HG02763 (cell line): ENCODE measurements around the gene SLC7A10.
"Not testable (repeated sequence)": the region's sequence is repeated elsewhere in the genome, so short reads cannot be mapped to it uniquely, and the experiment has no call there.

Experiments used
- ATAC-seq: cut with Tn5 transposase; IDR thresholded peaks from one replicate; pipeline ENCODE4 v1.9.1; 2021; ENCODE audit warnings: mild to moderate bottlenecking, moderate library complexity; ENCODE audit not compliant: unreplicated experiment

Gene SLC7A10

DNA sequence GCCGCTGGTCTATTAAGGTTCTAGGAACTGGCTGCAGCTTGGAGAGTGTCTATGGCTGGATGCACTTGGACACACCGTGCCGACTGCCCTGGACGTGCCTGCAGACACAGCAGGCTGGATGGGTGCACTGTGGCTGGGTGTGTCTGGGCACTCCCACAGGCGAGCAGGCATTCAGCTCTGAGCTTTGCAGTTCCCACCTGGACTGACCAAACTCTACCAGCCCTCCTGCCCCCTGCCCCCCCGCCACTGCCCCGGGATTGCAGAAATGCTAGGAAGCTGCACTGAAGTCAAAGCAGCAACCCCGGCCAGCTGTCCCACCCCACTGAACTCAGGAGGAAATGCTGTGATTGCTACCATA, 38.5 kb downstream of the SLC7A10 start:
- no peak for ATAC-seq

DNA sequence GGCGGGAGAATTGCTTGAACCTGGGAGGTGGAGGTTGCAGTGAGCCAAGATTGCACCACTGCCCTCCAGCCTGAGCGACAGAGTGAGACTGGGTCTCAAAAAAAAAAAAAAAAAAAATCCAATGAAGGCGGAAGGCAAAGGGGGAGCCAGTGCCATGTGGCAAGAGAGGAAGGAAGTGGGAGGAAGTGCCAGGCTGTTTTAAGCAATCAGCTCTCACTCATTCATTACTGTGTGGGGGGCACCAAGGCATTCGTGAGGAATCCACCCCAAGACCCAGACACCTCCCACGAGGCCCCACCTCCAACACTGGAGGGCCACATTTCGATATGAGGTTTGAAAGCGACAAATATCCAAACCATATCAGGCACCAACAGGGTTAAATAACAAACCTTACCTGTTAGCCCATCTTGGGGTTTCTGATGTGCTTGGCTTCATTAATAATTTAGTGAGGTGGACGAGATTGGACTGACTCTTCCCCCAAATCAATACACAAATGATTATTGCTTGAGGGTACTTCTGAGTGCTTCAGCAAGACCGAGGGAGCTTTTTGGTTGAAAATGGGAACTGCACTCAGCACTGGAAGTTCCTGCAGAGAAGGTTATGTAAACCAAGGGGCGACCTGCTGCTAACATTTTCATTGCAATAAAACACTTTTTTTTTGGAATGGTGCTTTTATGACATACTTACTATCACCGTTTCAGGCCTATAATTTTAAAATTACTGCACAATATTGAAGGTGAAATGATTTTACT, 39.0 kb downstream of the SLC7A10 start:
- ATAC-seq = no peak

GRCh38 chr19:33177417-33177979, 48.2 kb downstream of the SLC7A10 start:
- peak; percentile 20 for ATAC-seq

DNA sequence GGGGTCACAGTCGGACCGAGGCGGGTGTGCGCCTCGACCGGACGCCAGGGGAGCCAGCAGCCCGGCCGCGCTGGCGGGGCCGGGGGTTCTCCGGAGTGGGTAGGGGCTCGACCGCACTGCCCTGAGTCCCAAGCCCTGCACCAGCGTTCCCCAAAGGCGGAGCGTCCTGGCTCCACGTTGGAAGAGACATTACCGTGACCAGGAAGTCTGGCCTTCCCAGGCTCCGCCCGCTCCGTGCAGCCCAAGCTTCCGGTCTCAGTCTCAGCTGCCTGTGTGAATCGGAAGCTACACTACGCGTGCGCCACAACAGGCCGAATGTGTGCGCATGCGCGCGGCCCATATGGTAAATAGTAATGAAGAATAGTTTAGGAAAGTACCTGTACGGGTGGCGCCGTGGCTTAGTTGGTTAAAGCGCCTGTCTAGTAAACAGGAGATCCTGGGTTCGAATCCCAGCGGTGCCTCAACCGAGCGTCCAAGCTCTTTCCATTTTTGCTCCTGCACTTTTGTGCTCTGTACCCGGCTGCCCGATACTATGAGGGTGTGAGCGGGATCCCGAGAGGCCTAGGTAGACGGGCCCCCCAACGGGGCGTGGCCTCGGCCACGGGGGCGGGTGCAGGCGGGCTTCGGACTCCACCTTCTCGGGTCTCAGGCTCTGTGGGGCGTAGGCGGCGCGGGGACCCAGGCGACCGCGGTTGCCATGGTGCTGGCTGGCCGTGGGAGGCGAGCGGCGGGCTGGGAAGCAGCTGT, 48.8 kb downstream of the SLC7A10 start:
- ATAC-seq = peak; percentile 79

DNA sequence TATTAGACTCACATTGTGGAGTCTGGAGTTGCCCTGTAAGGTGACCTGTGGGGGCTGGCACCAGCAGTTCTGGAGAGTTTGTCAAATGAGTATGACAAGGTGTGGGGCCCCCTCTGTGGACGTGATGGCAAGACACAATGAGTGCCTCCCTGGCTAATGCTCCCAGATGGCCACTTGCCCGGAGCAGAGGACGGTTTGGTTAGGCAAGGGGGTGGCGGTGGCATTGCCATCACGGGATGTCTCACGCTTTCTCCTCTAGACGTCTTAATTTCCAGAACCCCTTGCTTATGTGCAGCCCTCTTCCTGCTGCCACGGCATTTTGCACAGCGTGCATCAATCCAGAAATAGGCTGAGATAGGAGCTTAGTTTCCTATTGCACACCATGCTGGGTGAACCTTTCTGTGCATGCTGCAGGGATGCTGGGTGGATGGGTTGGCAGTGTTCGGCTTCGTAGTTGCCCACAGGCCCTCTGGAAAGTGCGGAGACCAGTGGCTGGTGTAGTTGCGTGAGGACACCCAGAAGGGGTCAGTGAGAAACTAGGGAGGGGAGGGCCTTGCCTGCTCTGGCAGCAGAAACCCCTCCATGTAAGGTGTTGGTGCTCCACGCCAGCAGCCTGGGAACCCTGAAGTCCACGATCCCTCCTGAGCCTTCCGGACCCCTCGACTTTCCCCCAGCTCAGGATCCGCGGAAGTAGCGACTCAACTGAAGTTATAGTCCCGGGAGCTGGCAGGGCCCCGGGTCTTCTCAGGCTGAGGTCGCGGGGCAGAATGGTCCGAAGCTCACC, 49.6 kb downstream of the SLC7A10 start:
- no peak for ATAC-seq

DNA sequence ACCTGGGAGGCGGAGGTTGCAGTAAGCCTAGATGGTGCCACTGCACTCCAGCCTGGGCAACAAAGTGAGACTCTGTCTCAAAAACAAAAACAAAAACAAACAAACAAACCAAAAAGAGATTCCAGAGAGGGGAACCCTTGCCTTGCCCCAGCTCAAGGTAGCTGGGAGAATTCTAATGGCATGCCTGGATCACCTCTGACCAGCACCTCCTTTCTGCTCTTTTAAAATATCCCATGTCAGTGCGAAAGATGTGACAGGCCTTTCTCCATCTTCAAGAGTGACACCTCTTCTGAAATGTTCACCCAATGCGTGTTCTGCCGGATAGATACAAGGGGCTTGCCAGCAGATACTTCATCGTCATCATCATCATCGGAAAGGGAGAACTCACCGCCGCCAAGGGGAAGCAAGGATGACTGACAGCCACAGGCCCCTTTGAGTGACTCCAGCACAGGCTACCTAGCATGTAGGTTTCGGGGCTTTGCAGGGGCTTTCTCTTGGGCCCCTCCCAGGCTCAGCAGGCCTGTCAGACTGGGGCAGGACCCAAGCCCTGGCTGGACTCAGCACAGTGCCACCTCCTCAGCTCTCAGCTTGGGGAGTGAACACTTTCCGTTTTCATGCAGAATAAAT, 50.4 kb downstream of the SLC7A10 start:
- no peak for ATAC-seq

DNA sequence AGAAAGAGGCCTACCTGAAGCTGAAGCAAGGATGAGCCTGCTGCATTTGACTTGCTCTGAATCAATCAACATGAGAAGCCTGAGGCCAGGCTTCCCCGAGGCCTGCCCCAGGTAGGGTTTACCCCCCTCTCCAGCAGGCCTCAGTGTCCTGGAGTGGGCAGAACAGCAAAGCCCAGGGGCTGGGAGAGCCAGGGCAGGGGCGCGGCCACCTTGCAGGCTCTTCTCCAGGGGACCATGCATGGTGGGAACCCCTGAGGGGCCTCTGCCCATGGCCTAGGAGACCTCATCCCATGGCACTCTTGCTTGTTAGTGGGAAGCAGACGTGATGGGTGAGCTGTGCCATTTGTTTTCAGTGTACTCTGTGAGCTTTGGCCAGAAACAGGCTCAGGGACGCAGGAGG, 51.5 kb downstream of the SLC7A10 start:
- ATAC-seq = no peak

GRCh38 chr19:33171916-33172359, 53.7 kb downstream of the SLC7A10 start:
- ATAC-seq = no peak

- no peak for ATAC-seq
Measured at GRCh38 chr19:33171222-33171795, 54.3 kb downstream of the SLC7A10 start.

DNA sequence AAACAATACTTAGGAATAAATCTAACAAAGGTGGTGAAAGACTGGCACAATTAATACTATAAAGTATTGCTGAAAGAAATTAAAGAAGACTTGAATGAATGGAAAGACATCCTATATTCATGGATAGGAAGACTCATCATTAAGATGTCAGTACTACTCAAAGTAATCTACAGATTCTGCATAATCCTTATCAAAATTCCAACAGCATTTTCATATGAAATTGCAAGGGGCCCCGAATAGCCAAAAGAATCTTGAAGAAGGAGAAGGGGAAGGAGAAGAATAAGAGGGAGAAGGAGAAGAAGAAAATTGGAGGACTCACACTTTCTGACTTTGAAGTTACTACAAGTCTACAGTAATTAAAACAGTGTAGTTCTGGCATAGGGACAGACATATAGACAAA, 57.1 kb downstream of the SLC7A10 start:
- no peak for ATAC-seq

- no peak for ATAC-seq
Measured at GRCh38 chr19:33167438-33167837, 58.2 kb downstream of the SLC7A10 start.

DNA sequence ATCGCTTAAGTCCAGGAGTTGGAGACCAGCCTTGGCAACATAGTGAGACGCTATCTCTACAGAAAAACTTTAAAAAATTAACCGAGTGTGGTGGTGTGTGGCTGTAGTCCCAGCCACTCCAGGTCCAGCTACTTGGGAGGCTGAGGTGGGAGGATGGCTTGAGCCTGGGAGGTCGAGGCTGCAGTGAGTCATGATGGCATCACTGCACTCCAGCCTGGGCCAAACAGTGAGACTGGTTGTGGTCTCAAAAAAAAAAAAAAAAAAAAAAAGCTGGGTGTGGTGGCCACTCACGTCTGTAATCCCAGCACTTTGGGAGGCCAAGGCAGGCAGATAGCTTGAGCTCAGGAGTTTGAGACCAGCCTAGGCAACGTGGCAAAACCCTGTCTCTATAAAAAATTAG, 59.6 kb downstream of the SLC7A10 start:
- not testable (repeated sequence) for ATAC-seq

DNA sequence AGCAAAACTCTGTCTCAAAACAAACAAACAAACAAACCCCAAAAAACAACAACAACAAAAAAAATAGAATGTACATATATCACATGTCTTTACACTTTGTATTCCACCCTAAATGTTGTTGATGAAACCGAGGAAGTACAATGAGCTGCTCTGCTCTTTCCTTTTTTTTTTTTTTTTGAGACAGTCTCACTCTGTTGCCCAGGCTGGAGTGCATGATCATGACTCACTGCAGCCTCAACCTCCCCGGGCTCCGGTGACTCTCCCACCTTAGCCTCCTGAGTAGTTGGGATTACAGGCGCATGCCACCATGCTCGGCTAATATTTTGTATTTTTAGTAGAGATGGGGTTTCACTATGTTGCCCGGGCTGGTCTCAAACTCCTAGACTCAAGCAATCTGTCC, 62.2 kb downstream of the SLC7A10 start:
- ATAC-seq = no peak

DNA sequence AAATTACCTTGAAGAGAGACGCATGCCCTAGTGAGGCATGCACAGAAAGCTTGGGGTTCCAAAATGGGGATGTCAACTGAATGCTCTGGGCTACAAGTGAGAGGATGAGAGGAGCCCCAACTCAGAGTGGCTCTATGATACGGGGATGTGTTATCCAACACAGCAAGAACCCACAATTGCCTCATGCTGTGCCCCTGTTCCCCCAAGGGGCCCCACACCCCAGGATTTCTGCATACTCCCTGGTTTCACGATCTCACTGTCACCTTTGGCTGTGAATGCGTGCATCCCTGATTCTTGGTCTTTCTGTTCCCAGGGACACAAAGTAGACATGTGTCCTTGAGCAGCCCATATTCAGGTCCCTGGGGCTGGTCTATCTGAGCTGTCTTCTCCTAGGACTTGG, 64.4 kb downstream of the SLC7A10 start:
- no peak for ATAC-seq

DNA sequence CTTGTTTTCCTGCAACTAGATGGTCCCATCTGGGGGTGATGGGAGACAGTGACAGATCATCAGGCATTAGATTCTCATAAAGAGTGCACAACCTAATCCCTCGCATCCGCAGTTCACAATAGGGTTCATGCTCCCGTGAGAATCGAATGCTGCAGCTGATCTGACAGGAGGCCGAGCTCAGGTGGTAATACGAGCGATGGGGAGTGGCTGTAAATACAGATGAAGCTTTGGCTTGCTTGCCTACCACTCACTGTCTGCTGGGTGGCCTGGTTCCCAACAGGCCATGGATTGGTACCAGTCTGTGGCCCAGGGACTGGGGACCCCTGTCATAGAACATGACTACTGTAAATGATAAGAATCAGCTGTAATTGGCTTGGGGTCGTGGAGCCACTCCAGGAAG, 65.8 kb downstream of the SLC7A10 start:
- ATAC-seq = no peak

- ATAC-seq = no peak
Measured at GRCh38 chr19:33159149-33159548, 66.5 kb downstream of the SLC7A10 start.
